NAMALWA (cell line): ENCODE results near the gene HSPA4.

Source experiments
- DNase-seq: peaks from one replicate; pipeline ENCODE4 v3.0.0-alpha.2; 2015; ENCODE audit warnings: low spot score

Gene HSPA4

DNA sequence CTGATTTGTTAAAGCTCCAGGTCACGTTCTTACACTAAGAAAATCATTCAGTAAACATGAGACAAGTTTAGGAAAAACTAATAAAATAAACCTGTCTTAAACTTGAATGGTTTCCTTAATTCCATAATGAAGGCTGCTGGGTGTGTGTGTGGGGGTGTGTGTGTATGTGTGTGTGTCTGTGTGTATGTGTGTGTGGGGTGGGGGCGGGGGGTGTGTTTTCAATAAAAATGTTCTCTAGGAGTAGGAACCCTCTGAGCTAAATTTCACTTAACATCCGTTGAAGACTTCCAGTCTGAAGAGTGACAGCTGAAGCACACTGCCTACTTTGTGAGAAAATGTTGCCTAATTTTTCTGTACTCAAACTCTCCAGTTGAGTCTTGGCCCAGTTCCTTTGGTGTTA lies 54.5 kb downstream of the HSPA4 start:
- DNase-seq = no peak

- peak; percentile 38 for DNase-seq
Measured at GRCh38 chr5:133106761-133107572, 55.2 kb downstream of the HSPA4 start.

DNA sequence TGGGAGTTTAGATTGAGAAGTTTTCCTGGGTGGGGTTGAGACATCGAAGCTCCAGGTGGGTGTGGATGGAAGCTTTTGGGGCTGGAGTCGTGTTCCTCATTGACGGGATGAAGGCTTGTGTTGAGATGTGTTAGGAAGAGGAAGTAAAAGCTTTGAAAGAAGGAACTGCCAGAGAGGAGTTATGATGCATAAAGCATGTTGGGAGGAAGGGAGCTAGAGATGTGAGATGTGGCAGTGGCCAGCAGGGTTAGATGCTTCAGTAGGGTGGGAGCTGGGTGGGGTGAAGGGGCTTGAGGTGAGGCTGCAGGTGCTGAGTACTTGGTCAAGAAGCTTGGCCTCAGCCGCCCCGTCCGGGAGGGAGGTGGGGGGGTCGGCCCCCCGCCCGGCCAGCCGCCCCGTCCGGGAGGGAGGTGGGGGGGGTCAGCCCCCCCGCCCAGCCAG lies 56.7 kb downstream of the HSPA4 start:
- peak; percentile 53 for DNase-seq

- no peak for DNase-seq
Measured at GRCh38 chr5:133109655-133110483, 58.1 kb downstream of the HSPA4 start.

- no peak for DNase-seq
Measured at GRCh38 chr5:133110709-133111108, 58.9 kb downstream of the HSPA4 start.

DNA sequence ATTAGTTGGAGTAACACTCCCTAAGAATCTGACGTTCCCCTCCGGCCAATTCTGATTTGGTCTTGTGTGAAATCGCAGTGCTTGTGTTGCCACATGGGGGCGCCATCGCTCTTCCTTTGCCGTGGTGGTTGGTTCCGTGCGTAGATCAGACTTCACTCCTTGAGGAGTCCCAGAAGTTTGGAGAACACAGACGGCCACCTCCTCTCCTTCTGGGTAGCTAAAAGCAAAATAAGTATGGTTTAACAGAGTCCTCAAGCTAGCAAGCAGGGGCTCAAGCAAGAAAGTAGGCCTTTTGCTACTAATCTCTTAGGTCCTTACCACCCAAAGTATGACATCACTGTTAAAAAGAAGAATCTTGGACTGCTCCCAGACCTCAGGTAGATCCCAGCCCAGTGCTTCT lies 59.5 kb downstream of the HSPA4 start:
- DNase-seq = peak; percentile 87

DNA sequence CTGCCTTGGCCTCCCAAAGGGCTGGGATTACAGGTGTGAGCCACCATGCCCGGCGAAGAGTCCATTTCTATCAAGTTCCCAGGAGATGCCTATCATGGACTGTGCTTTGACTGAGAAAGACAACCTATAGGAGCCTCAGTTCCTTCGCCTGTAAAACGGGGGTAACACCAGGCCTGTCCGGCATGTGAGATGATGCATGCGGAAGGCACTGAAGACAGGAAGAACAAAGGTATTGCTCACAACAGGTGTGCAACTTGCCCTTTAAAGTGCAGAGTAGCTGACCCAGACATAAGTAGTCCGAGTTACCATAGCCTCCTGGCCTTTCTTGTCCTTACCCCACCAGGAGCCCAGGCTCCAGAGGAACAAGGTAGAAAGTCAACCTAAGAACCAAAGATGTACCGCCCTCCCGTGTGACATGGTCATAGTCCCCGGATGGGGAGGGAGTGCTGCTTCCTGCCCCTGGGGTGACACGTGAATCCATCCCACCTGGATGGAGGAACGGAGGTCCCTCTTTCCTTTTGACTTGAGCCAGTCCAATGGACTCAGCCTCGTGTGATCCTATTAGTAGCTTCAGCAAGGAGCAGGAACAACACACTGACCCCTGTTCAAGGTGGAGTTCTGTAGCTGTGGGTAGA lies 60.3 kb downstream of the HSPA4 start:
- no peak for DNase-seq

GRCh38 chr5:133113331-133114061 lies 61.7 kb downstream of the HSPA4 start:
- peak; percentile 39 for DNase-seq

- no peak for DNase-seq
Measured at GRCh38 chr5:133114166-133114932, 62.5 kb downstream of the HSPA4 start.

GRCh38 chr5:133114933-133115310 lies 63.1 kb downstream of the HSPA4 start:
- DNase-seq = no peak

- no peak for DNase-seq
Measured at GRCh38 chr5:133116601-133117000, 64.8 kb downstream of the HSPA4 start.

GRCh38 chr5:133117166-133117911 lies 65.5 kb downstream of the HSPA4 start:
- DNase-seq = no peak

- DNase-seq = no peak
Measured at GRCh38 chr5:133117912-133118445, 66.2 kb downstream of the HSPA4 start.

- no peak for DNase-seq
Measured at GRCh38 chr5:133118741-133119140, 66.9 kb downstream of the HSPA4 start.

GRCh38 chr5:133119233-133119711 lies 67.5 kb downstream of the HSPA4 start:
- no peak for DNase-seq

DNA sequence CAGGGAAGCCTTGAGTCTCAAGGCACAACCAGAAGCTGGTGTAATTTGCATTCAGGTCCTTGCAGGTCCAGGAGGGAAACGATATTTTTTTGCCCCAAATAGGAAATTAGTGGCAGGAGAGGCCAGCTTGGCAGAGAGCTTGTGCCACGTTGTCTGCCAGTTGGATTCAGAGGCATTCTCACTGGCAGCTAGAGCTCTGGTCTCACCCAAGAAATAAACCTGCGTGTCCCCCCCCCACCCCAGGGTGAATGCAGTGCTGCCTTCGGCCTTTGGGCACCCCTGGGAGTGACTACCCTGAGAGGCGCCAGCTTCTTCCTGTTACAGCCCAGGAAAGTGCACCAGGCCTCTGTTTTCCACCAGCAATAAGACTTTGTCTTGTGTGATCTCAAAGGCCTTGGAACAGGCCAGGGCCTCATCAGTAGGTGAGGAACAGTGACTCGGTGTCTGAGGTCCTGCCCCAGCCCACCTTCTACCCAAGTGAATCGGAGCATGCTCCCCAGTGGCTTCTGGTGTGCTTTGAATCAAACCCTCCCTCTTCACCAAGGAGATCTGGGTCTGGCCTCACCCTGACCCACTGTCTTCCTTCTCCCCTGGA lies 68.4 kb downstream of the HSPA4 start:
- DNase-seq = no peak

- DNase-seq = no peak
Measured at GRCh38 chr5:133121080-133121479, 69.3 kb downstream of the HSPA4 start.

- no peak for DNase-seq
Measured at GRCh38 chr5:133121611-133122150, 69.9 kb downstream of the HSPA4 start.

DNA sequence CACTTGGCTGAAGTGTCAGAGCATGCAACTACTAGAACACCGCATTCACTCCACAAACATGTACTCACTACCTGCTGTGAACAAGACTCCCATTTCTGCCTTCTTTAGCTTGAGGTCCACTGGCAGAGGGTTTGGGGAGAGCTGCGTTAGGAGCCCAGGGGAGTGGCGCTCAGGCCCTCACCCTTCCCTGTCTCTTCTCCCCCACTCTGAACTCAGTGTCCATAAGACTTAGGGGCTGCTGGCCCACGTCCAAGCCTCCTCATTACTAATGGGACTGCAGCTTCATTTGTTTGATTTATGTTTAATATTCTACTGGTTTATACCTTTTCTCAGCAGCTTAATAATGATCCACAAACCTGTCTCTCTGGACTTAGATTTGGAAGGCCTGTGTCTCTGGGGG lies 70.9 kb downstream of the HSPA4 start:
- DNase-seq = no peak
